MCF 10A (cell line): ENCODE data around the gene SELPLG. TPM values are rescaled to one million over a fixed set of nuclear protein-coding genes. Genes with fewer than 3 reads are reported as not detected.
"Not testable (repeated sequence)": the region's sequence is repeated elsewhere in the genome, so short reads cannot be mapped to it uniquely, and the experiment has no call there.

Source experiments
- BruUV-seq: library from RNA; stranded (reverse); fragments of 400-500 nt; replicated peaks from 2 replicates; lab custom pipeline; 2021; lab: Mats Ljungman, UMichigan
- CTCF ChIA-PET: fragments of 300-600 bp; sonication (Branson Sonifier 250); formaldehyde crosslinking; extraction: SDS; loops from one replicate; lab custom pipeline; 2021; ENCODE audit warnings: antibody characterized with exemption, inconsistent platforms; lab: Yijun Ruan, JAX
- POLR2A ChIA-PET: fragments of 300-600, 350-650 bp; sonication (Branson Sonifier 250); formaldehyde crosslinking; extraction: SDS; loops from one replicate; lab custom pipeline; 2020; ENCODE audit warnings: antibody characterized with exemption, inconsistent platforms; lab: Yijun Ruan, JAX
- DNase-seq: peaks from one replicate; pipeline ENCODE4 v3.0.0-alpha.2; 2018; ENCODE audit not compliant: unreplicated experiment
- H3K27ac Mint-ChIP-seq: one replicate; pipeline ENCODE4 v1.8.0; 2022; ENCODE audit warnings: mild to moderate bottlenecking, low read depth, mixed read lengths; ENCODE audit not compliant: unreplicated experiment
- H3K27me3 Mint-ChIP-seq: one replicate; pipeline ENCODE4 v1.8.0; 2022; ENCODE audit warnings: mixed read lengths; ENCODE audit not compliant: insufficient read depth, unreplicated experiment
- H3K36me3 Mint-ChIP-seq: one replicate; pipeline ENCODE4 v1.8.0; 2022; ENCODE audit warnings: mild to moderate bottlenecking, moderate library complexity, mixed read lengths; ENCODE audit not compliant: insufficient read depth, unreplicated experiment
- H3K4me1 Mint-ChIP-seq: one replicate; pipeline ENCODE4 v1.8.0; 2022; ENCODE audit warnings: mixed read lengths; ENCODE audit not compliant: insufficient read depth, unreplicated experiment
- H3K4me3 Mint-ChIP-seq: one replicate; pipeline ENCODE4 v1.8.0; 2022; ENCODE audit warnings: mild to moderate bottlenecking, moderate library complexity, mixed read lengths; ENCODE audit not compliant: unreplicated experiment
- H3K9me3 Mint-ChIP-seq: one replicate; pipeline ENCODE4 v1.8.0; 2022; ENCODE audit warnings: mixed read lengths; ENCODE audit not compliant: unreplicated experiment
- CTCF ChIP-seq: fragments of 200-600 bp; IDR thresholded peaks from one replicate; pipeline ENCODE4 v1.8.0; 2022; ENCODE audit warnings: antibody characterized with exemption, mild to moderate bottlenecking; ENCODE audit not compliant: unreplicated experiment
- intact Hi-C: fragments of 100-400 bp; cut with micrococcal nuclease; formaldehyde crosslinking; loops from 2 replicates; pipeline ENCODE4 v1.14.1; 2022
- total RNA-seq: library from RNA; stranded (reverse); gene quantifications from 2 replicates; pipeline ENCODE4 v1.2.3, GENCODE V29; 2022

Gene SELPLG
- total RNA-seq, 1 experiment from 2014 or later = 0.86 TPM

- CTCF ChIA-PET = interaction anchor here (0.6 to 0.9 kb wide), 2 partner anchors 10 to 508 kb away, joined by 3 read pairs; no protein-coding TSS in a partner anchor
- peaks cover 70% of the 10 kb centered on the region for H3K36me3 Mint-ChIP-seq
- H3K4me1 Mint-ChIP-seq, H3K27me3 Mint-ChIP-seq, BruUV-seq, DNase-seq, H3K9me3 Mint-ChIP-seq, intact Hi-C loops, H3K27ac Mint-ChIP-seq, H3K4me3 Mint-ChIP-seq: not testable (repeated sequence)
- POLR2A ChIA-PET = interaction anchor here (0.8 to 0.9 kb wide), 2 partner anchors 10 to 86 kb away, joined by 3 to 6 read pairs; no protein-coding TSS in a partner anchor
Measured at GRCh38 chr12:108654622-108655021, 20.9 kb upstream of the SELPLG start.

- TF ChIP-seq CTCF = no peak
- Mint-ChIP-seq H3K27me3 (no peaks in the 10 kb centered on the region), H3K27ac (no peak overlapping the region), H3K36me3 (peaks cover 76% of the 10 kb centered on the region), H3K4me1 (no peaks in the 10 kb centered on the region), H3K9me3 (no peaks in the 10 kb centered on the region), H3K4me3 (no peak overlapping the region)
- intact Hi-C loops = no loop called here
- ChIA-PET POLR2A (no interaction called here), CTCF (interaction anchor here (0.6 to 1.3 kb wide), 2 partner anchors 10 to 78 kb away, joined by 5 read pairs; partner anchors contain the start of gene CORO1C)
- BruUV-seq = no TSS peak
- DNase-seq = no peak
Measured at GRCh38 chr12:108653922-108654321, 20.2 kb upstream of the SELPLG start.

GRCh38 chr12:108653082-108653516 lies 19.4 kb upstream of the SELPLG start:
- POLR2A ChIA-PET = interaction anchor here (0.6 to 1.3 kb wide), 4 partner anchors 12 to 1707 kb away, joined by 3 to 7 read pairs (median 3); partner anchors contain the start of gene ISCU
- Mint-ChIP-seq H3K4me1 (no peaks in the 10 kb centered on the region), H3K27me3 (no peaks in the 10 kb centered on the region), H3K36me3 (peaks cover 76% of the 10 kb centered on the region), H3K4me3 (no peak overlapping the region), H3K9me3 (no peaks in the 10 kb centered on the region), H3K27ac (peak overlapping the region; percentile 16)
- DNase-seq = no peak
- CTCF ChIA-PET = interaction anchor here (0.8 to 1.3 kb wide), 3 partner anchors 11 to 35 kb away, joined by 3 to 5 read pairs (median 3); no protein-coding TSS in a partner anchor
- no peak for TF ChIP-seq CTCF
- BruUV-seq = no TSS peak
- intact Hi-C loops = no loop called here

- Mint-ChIP-seq H3K9me3 (no peaks in the 10 kb centered on the region), H3K27me3 (no peaks in the 10 kb centered on the region), H3K27ac (no peak overlapping the region), H3K4me3 (no peak overlapping the region), H3K4me1 (no peaks in the 10 kb centered on the region), H3K36me3 (peaks cover 86% of the 10 kb centered on the region)
- no TSS peak for BruUV-seq
- no peak for TF ChIP-seq CTCF
- no peak for DNase-seq
- POLR2A ChIA-PET = no interaction called here
- intact Hi-C loops = no loop called here
- CTCF ChIA-PET = interaction anchor here (0.5 to 1.9 kb wide), 7 partner anchors 14 to 648 kb away, joined by 3 to 12 read pairs (median 4); no protein-coding TSS in a partner anchor
Measured at GRCh38 chr12:108650083-108650482, 16.4 kb upstream of the SELPLG start.
